H1 (cell line): ENCODE data around the gene THOC5. TPM values are rescaled to one million over a fixed set of nuclear protein-coding genes. Genes with fewer than 3 reads are reported as not detected.
"Not testable (repeated sequence)": the region's sequence is repeated elsewhere in the genome, so short reads cannot be mapped to it uniquely, and the experiment has no call there.

ENCODE experiments used
- CTCF ChIA-PET: fragments of 300-600 bp; sonication (Branson Sonifier 250); formaldehyde crosslinking; loops from one replicate; lab custom pipeline; 2021; ENCODE audit not compliant: partially characterized antibody; lab: Charles Lee
- POLR2A ChIA-PET: fragments of 300-600 bp; sonication (Branson Sonifier 250); formaldehyde crosslinking; loops from one replicate; lab custom pipeline; 2021; ENCODE audit warnings: inconsistent platforms; ENCODE audit not compliant: partially characterized antibody; lab: Charles Lee
- DNase-seq, 2 experiments: peaks; one replicate each; pipeline versions ENCODE4 v3.0.0 to v3.0.0-alpha.2; 2010 to 2022; ENCODE audit warnings: low spot score in 2 of 2, low read depth in 1 of 2, mixed read lengths in 1 of 2
- FAIRE-seq: peaks from 2 replicates; lab custom pipeline; 2011; peaks lifted over from hg19 to GRCh38; lab: Jason Lieb, UNC
- H2AFZ ChIP-seq: 2 replicates; pipeline ENCODE4 v1.8.1; 2012; ENCODE audit warnings: low read length, inconsistent platforms
- H2AK5ac ChIP-seq: 2 replicates; pipeline ENCODE4 v1.6.1; 2013; ENCODE audit warnings: low read depth, low read length
- H2BK120ac ChIP-seq: replicated peaks from 2 replicates; pipeline ENCODE3; 2013; ENCODE audit warnings: low read depth, low read length, inconsistent platforms
- H2BK12ac ChIP-seq: 2 replicates; pipeline ENCODE4 v1.6.1; 2013; ENCODE audit warnings: low read depth, low read length
- H2BK15ac ChIP-seq: 2 replicates; pipeline ENCODE4 v1.6.1; 2013; ENCODE audit warnings: low read length
- H2BK20ac ChIP-seq: 2 replicates; pipeline ENCODE4 v1.6.1; 2013; ENCODE audit warnings: low read length
- H2BK5ac ChIP-seq: 2 replicates; pipeline ENCODE4 v1.6.1; 2013; ENCODE audit warnings: low read depth, low read length
- H3K14ac ChIP-seq: 2 replicates; pipeline ENCODE4 v1.6.1; 2013; ENCODE audit warnings: inconsistent platforms; ENCODE audit not compliant: insufficient read length
- H3K18ac ChIP-seq: 2 replicates; pipeline ENCODE4 v1.6.1; 2013; ENCODE audit warnings: low read length; ENCODE audit errors: extremely low read depth
- H3K23ac ChIP-seq: 2 replicates; pipeline ENCODE4 v1.6.1; 2013; ENCODE audit warnings: inconsistent platforms; ENCODE audit not compliant: insufficient read length
- H3K23me2 ChIP-seq: 2 replicates; pipeline ENCODE4 v1.6.1; 2013; ENCODE audit warnings: low read depth, low read length
- H3K27ac ChIP-seq: 2 replicates; pipeline ENCODE4 v1.6.1; 2011; ENCODE audit warnings: low read depth, low read length, inconsistent platforms
- H3K27me3 ChIP-seq, 4 experiments: replicated peaks in 1 of 4; 1 replicate in 1 of 4; 2 replicates in 3 of 4; pipeline versions ENCODE4 v1.6.1 to v1.8.1; 2011 to 2013; ENCODE audit warnings: low read length in 3 of 4, mild to moderate bottlenecking in 3 of 4, inconsistent platforms in 2 of 4, mixed read lengths in 2 of 4, moderate library complexity in 1 of 4; ENCODE audit not compliant: control insufficient read depth in 3 of 4, insufficient read depth in 3 of 4; ENCODE audit errors: extremely low read depth in 1 of 4
- H3K36me3 ChIP-seq, 4 experiments: 2 replicates each; pipeline versions ENCODE4 v1.6.1 to v1.8.1; 2011 to 2013; ENCODE audit warnings: mild to moderate bottlenecking in 4 of 4, low read length in 3 of 4, moderate library complexity in 2 of 4, control low read depth in 1 of 4, inconsistent platforms in 1 of 4; ENCODE audit not compliant: insufficient read depth in 4 of 4, control insufficient read depth in 2 of 4
- H3K4ac ChIP-seq: replicated peaks from 2 replicates; pipeline ENCODE3; 2013; ENCODE audit warnings: low read length, low read depth, mixed read lengths, inconsistent platforms; ENCODE audit not compliant: insufficient read length
- H3K4me1 ChIP-seq, 4 experiments: replicated peaks in 1 of 4; 1 replicate in 1 of 4; 2 replicates in 3 of 4; pipeline versions ENCODE4 v1.6.1 to v1.8.1; 2011 to 2013; ENCODE audit warnings: low read length in 3 of 4, inconsistent platforms in 2 of 4, mixed read lengths in 1 of 4; ENCODE audit not compliant: insufficient read depth in 4 of 4, control insufficient read depth in 3 of 4
- H3K4me2 ChIP-seq, 2 experiments: 2 replicates each; pipeline versions ENCODE4 v1.6.1 to v1.8.1; 2011 to 2013; ENCODE audit warnings: low read depth in 2 of 2, low read length in 2 of 2, control low read depth in 1 of 2, inconsistent platforms in 1 of 2, mild to moderate bottlenecking in 1 of 2; ENCODE audit not compliant: insufficient read depth in 1 of 2
- H3K4me3 ChIP-seq, 4 experiments: fragments of 200-600, 300-600 bp in 1 of 4; sonication (generic), shearing (Covaris generic), sonication (Bioruptor Twin) in 1 of 4; 2 replicates each; pipeline versions ENCODE4 v1.5.1 to v1.8.1; 2011 to 2016; ENCODE audit warnings: low read length in 4 of 4, low read depth in 3 of 4, control low read depth in 2 of 4, inconsistent platforms in 2 of 4, mild to moderate bottlenecking in 2 of 4, mixed read lengths in 1 of 4, moderate library complexity in 1 of 4; ENCODE audit not compliant: insufficient read depth in 2 of 4; ENCODE audit errors: extremely low read depth in 1 of 4
- H3K56ac ChIP-seq: replicated peaks from 2 replicates; pipeline ENCODE3; 2013; ENCODE audit warnings: low read depth, mild to moderate bottlenecking, mixed read lengths, low read length, inconsistent platforms; ENCODE audit not compliant: insufficient read length
- H3K79me1 ChIP-seq: 2 replicates; pipeline ENCODE4 v1.6.1; 2013; ENCODE audit warnings: low read depth, low read length, control low read depth
- H3K79me2 ChIP-seq, 2 experiments: 2 replicates each; pipeline versions ENCODE4 v1.6.1 to v1.8.1; 2012 to 2013; ENCODE audit warnings: low read length in 2 of 2, mild to moderate bottlenecking in 2 of 2, inconsistent platforms in 1 of 2; ENCODE audit not compliant: insufficient read depth in 2 of 2, control insufficient read depth in 1 of 2
- H3K9ac ChIP-seq, 4 experiments: replicated peaks in 1 of 4; 1 replicate in 1 of 4; 2 replicates in 3 of 4; pipeline versions ENCODE4 v1.6.1 to v1.8.1; 2011 to 2013; ENCODE audit warnings: low read depth in 3 of 4, low read length in 3 of 4, control low read depth in 2 of 4, mild to moderate bottlenecking in 2 of 4, moderate library complexity in 2 of 4, inconsistent platforms in 1 of 4; ENCODE audit errors: extremely low read depth in 1 of 4
- H3K9me3 ChIP-seq, 2 experiments: 2 replicates each; pipeline versions ENCODE4 v1.6.1 to v1.8.1; 2012 to 2013; ENCODE audit warnings: mild to moderate bottlenecking in 2 of 2, moderate library complexity in 2 of 2, control low read depth in 1 of 2, inconsistent platforms in 1 of 2, low read depth in 1 of 2, low read length in 1 of 2, mixed read lengths in 1 of 2; ENCODE audit not compliant: insufficient read depth in 2 of 2
- H4K20me1 ChIP-seq, 2 experiments: replicated peaks in 1 of 2; 2 replicates each; pipeline versions ENCODE3 to v1.8.1; 2011 to 2013; ENCODE audit warnings: inconsistent platforms in 2 of 2, low read length in 2 of 2, mild to moderate bottlenecking in 1 of 2; ENCODE audit not compliant: insufficient read depth in 2 of 2, control insufficient read depth in 1 of 2
- H4K5ac ChIP-seq: 2 replicates; pipeline ENCODE4 v1.6.1; 2013; ENCODE audit warnings: low read length, low read depth, mixed read lengths, inconsistent platforms; ENCODE audit not compliant: insufficient read length
- H4K8ac ChIP-seq: 2 replicates; pipeline ENCODE4 v1.8.0; 2013; ENCODE audit warnings: mild to moderate bottlenecking, moderate library complexity, low read length, inconsistent platforms; ENCODE audit not compliant: insufficient read depth; ENCODE audit errors: extremely low read depth
- H4K91ac ChIP-seq: replicated peaks from 2 replicates; pipeline ENCODE3; 2013; ENCODE audit warnings: low read length, mixed read lengths, inconsistent platforms; ENCODE audit not compliant: insufficient read length
- WGBS, 2 experiments: shearing (Covaris generic) in 1 of 2; methylation state at CpG; one replicate each; pipeline versions ENCODE4 v1.1.6 to v1.1.7; 2013 to 2015; ENCODE audit warnings: low lambda C conversion rate in 2 of 2, mixed read lengths in 2 of 2, inconsistent platforms in 1 of 2, low coverage in 1 of 2, missing lambda C conversion rate in 1 of 2; ENCODE audit not compliant: insufficient replicate concordance in 2 of 2, insufficient coverage in 1 of 2, insufficient read length in 1 of 2; ENCODE audit errors: extremely low coverage in 1 of 2, missing lambda C conversion rate in 1 of 2; 5-methylcytosine and 5-hydroxymethylcytosine counted together
- polyA plus RNA-seq, 7 experiments: library from polyadenylated mRNA; depleted of rRNA in 3 of 7; stranded (reverse) in 5 of 7; unstranded in 2 of 7; fragments of >200 nt in 5 of 7; fragments of 200-250 nt in 2 of 7; gene quantifications; 1 replicate in 5 of 7; 2 replicates in 1 of 7; 4 replicates in 1 of 7; pipeline versions ENCODE4 v1.2.1 to v1.2.3, GENCODE V29; 2011 to 2013; ENCODE audit warnings: missing spikeins in 2 of 7, mixed read lengths in 2 of 7
- total RNA-seq: library from RNA; stranded (reverse); fragmentation: NEBNext Ultra II Directional; extraction: Animal tissue kit (Norgen Biotek cat#: 25700); gene quantifications from 2 replicates; pipeline ENCODE4 v1.2.1, GENCODE V29; 2021

THOC5 gene
- total and polyA plus RNA-seq, 2 of the 8 experiments (the other 6 are each of a cell fraction or from before 2014, with no cell fraction given), result 27.7 to 65.7 TPM

DNA sequence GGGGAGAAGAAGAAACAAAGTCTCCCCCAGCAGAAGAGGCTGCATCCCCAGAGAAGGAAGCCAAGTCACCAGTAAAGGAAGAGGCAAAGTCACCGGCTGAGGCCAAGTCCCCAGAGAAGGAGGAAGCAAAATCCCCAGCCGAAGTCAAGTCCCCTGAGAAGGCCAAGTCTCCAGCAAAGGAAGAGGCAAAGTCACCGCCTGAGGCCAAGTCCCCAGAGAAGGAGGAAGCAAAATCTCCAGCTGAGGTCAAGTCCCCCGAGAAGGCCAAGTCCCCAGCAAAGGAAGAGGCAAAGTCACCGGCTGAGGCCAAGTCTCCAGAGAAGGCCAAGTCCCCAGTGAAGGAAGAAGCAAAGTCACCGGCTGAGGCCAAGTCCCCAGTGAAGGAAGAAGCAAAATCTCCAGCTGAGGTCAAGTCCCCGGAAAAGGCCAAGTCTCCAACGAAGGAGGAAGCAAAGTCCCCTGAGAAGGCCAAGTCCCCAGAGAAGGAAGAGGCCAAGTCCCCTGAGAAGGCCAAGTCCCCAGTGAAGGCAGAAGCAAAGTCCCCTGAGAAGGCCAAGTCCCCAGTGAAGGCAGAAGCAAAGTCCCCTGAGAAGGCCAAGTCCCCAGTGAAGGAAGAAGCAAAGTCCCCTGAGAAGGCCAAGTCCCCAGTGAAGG, 64.3 kb downstream of the THOC5 start:
- not testable (repeated sequence) for H2BK12ac ChIP-seq, H4K5ac ChIP-seq, H2BK20ac ChIP-seq, H2BK120ac ChIP-seq, H3K36me3 ChIP-seq, H3K23me2 ChIP-seq, H2AK5ac ChIP-seq, H3K23ac ChIP-seq, H3K27me3 ChIP-seq, H4K91ac ChIP-seq, H3K79me2 ChIP-seq, H3K4ac ChIP-seq, H3K4me2 ChIP-seq, H3K18ac ChIP-seq, H2BK5ac ChIP-seq, FAIRE-seq, H4K20me1 ChIP-seq, H3K27ac ChIP-seq, H3K9ac ChIP-seq, H3K56ac ChIP-seq, H2BK15ac ChIP-seq, H3K9me3 ChIP-seq, H2AFZ ChIP-seq, H3K14ac ChIP-seq, DNase-seq, H3K4me1 ChIP-seq, H3K4me3 ChIP-seq, H4K8ac ChIP-seq, H3K79me1 ChIP-seq
- CTCF ChIA-PET, result interaction anchor here (1.0 kb wide), 1 partner anchor 18 kb away, joined by 3 read pairs; no protein-coding TSS in a partner anchor
- 81% methylated on average over 7 of the region's 8 CpGs; no CpG with 5 or more reads in 1 of the 2 experiments for WGBS, 2 experiments
- POLR2A ChIA-PET, result interaction anchor here (0.7 kb wide), 1 partner anchor 119 kb away, joined by 3 read pairs; no protein-coding TSS in a partner anchor
